HEK293 (cell line): Measurements from ENCODE around the gene GNMT.

Experiments used
- ATF2 ChIP-seq: fragments of 450-650 bp; formaldehyde crosslinking; IDR thresholded peaks from 2 replicates; pipeline ENCODE4 v1.5.1; 2016; ENCODE audit warnings: missing biosample characterization, missing genetic modification characterization, low read depth
- BCL6B ChIP-seq: fragments of 450-650 bp; formaldehyde crosslinking; IDR thresholded peaks from 2 replicates; pipeline ENCODE4 v1.5.1; 2017; ENCODE audit warnings: missing biosample characterization, missing genetic modification characterization
- CTCF ChIP-seq: fragments of 450-650 bp; formaldehyde crosslinking; IDR thresholded peaks from 2 replicates; pipeline ENCODE4 v1.5.1; 2016; ENCODE audit warnings: missing biosample characterization, missing genetic modification characterization
- REST ChIP-seq: fragments of 450-650 bp; formaldehyde crosslinking; IDR thresholded peaks from 2 replicates; pipeline ENCODE4 v1.5.1; 2016; ENCODE audit warnings: missing biosample characterization, missing genetic modification characterization
- SALL2 ChIP-seq: fragments of 450-650 bp; formaldehyde crosslinking; IDR thresholded peaks from 2 replicates; pipeline ENCODE4 v1.5.0; 2017; ENCODE audit warnings: missing biosample characterization, mild to moderate bottlenecking, missing genetic modification characterization, borderline replicate concordance
- ZNF221 ChIP-seq: fragments of 450-650 bp; formaldehyde crosslinking; IDR thresholded peaks from 2 replicates; pipeline ENCODE4 v1.5.1; 2017; ENCODE audit warnings: missing biosample characterization, missing genetic modification characterization, borderline replicate concordance
- ZNF274 ChIP-seq, 2 experiments: fragments of 200-500 bp in 1 of 2; fragments of 450-650 bp in 1 of 2; sonication (Bioruptor generic) in 1 of 2; formaldehyde crosslinking in 1 of 2; IDR thresholded peaks; 2 replicates each; pipeline versions ENCODE4 v1.5.1 to v1.6.1; 2014 to 2016; ENCODE audit warnings: borderline replicate concordance in 1 of 2, inconsistent platforms in 1 of 2, low read length in 1 of 2, missing biosample characterization in 1 of 2, missing genetic modification characterization in 1 of 2
- ZNF830 ChIP-seq: fragments of 450-650 bp; IDR thresholded peaks from 2 replicates; pipeline ENCODE4 v1.5.0; 2018; ENCODE audit warnings: missing biosample characterization, missing genetic modification characterization, low read depth, mild to moderate bottlenecking, moderate library complexity

GRCh38 chr6:42932412-42932811 is 28.1 kb upstream of the GNMT start:
- TF ChIP-seq CTCF (tag by site-specific recombination): no peak
- no peak for TF ChIP-seq SALL2 (tag by site-specific recombination)
- TF ChIP-seq ATF2 (tag by site-specific recombination): no peak
- TF ChIP-seq ZNF830 (tag by site-specific recombination): no peak
- no peak for TF ChIP-seq BCL6B (tag by site-specific recombination)
- no peak for TF ChIP-seq ZNF274 (IDR thresholded peaks at IDR 0.05; ENCODE audit: low read length)
- no peak for TF ChIP-seq ZNF274 (tag by site-specific recombination; IDR thresholded peaks at IDR 0.05; ENCODE audit: borderline replicate concordance)
- TF ChIP-seq ZNF221: no peak
- no peak for TF ChIP-seq REST (tag by site-specific recombination)
